Superior temporal gyrus (tissue), 1 donor: ENCODE results near the gene PLXNA1.

Experiments used
- DNase-seq: peaks from one replicate; pipeline ENCODE4 v3.0.0-alpha.2; 2016; ENCODE audit errors: extremely low spot score

PLXNA1 gene

GRCh38 chr3:126967386-126967785, 15.5 kb upstream of the PLXNA1 start:
- DNase-seq: no peak

DNA sequence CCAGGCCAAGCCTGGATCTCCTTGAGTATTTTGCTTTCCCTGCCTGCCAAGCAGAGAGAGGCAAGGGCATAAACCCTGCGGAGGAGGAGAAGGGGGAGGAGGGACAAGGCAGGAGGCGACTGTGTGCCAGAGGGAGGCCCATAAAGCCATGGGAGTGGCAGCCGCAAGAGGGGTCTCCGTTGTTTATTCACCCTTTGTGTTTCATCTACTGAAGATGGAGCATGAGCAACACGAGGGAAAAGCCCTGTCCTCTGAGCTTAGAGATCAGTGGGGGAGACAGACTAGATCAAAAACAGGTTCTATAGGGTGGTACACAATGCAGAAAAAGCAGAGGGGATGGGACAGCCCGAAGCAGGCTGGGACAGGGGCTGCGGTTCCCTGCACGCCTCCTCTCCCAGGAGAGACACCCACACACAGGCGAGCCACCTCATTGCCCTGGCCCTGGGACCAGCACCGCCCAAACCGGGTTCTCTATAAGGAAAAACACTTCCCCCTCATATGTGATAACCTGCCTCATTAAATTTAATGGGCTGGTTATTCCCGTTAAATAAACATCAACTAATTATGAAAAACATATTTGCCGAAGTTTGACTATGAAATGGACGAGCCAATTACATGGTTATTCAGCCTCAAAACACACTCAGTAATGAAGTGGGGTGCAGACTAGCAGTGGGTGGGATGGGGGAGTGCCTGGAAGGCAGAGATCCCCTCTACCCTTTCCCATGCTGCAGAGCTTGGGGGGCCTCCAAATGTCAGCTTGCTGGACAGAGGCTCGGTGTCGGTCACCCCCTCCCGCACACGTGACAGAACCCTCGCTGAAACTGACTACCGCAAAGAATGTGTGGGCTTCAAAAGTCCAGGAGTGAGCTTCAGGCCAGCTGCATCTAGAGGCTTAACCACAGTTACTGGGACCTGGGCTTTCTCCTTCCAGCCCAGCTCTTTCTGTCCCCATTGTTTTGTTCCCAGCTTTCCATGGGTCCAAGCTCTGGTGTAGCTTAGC, 14.2 kb upstream of the PLXNA1 start:
- no peak for DNase-seq

- peak; percentile 43 for DNase-seq
Observed at GRCh38 chr3:126969586-126969985, 13.3 kb upstream of the PLXNA1 start.

GRCh38 chr3:126970101-126970500, 12.8 kb upstream of the PLXNA1 start:
- DNase-seq: no peak

GRCh38 chr3:126970921-126971320, 12.0 kb upstream of the PLXNA1 start:
- DNase-seq: no peak

- no peak for DNase-seq
Observed at GRCh38 chr3:126971891-126972351, 11.0 kb upstream of the PLXNA1 start.

DNA sequence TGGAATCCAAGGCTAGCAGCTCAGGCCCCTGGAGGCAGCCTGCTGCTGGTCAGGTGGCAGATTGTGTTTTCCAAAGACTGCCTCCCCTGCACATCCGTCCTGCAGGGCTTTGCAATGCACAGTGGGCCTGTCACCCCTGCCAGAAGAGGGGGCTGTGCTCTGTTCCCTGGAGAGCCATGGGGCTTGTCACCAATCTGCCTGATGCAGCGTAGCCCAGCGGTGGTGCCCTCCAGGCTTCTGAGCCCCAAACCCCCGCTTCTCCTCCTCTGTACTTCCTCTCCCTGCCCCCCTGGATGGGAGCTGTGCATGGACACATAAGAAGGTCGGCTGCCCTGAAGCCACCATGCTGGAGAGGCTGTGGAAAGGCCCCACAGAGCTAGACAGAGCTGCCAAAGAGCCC, 10.0 kb upstream of the PLXNA1 start:
- no peak for DNase-seq

- no peak for DNase-seq
Observed at GRCh38 chr3:126973814-126974213, 9.1 kb upstream of the PLXNA1 start.

- DNase-seq: no peak
Observed at GRCh38 chr3:126974756-126975155, 8.2 kb upstream of the PLXNA1 start.

GRCh38 chr3:126976906-126977305, 6.0 kb upstream of the PLXNA1 start:
- no peak for DNase-seq

DNA sequence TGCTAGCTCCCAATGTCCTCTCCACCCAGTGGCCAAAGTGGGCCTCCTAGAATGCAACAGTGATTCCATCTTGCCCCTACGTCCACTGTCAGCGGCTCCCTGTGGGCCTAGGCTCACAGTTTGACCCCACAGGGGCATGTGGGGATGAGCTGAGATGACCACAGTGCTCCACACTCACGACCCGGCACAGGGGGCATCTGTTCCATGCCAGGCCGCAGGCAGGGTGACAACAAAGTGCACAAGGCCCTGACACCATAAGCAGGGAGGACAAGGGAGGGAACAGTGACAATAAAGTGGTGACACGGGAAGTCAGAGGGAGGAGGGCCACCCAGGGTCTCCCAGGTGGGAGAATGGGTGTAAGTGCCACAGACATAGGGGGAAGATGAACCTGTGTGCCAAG, 5.1 kb upstream of the PLXNA1 start:
- no peak for DNase-seq

GRCh38 chr3:126978291-126978690, 4.6 kb upstream of the PLXNA1 start:
- DNase-seq: no peak

- no peak for DNase-seq
Observed at GRCh38 chr3:126979046-126979628, 3.8 kb upstream of the PLXNA1 start.

DNA sequence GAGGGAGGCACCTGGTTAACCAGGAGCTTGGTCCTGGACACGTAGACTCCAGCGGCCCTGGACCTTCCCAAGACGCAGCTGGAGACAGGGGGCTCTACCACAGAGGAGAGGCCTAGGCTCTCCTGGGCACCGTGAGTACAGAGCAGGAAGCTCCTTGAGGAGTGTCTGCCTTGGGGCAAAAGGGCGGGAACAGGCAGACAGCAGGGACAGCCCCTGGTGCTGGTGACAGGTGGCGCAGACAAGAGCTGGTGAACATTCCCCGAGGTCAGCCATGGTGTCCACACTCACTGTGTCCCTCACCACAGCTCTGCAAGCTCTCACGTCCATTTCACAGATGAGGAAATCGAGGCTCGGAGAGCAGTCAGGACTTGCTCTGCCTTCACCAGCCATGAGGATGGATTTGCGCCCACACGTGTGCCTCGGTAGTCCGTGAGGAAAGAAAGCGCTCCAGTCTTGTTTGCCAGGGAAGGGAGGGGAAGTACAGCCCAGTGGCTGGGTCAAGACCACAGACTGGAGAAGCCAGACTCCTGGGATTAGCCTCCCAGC, 2.6 kb upstream of the PLXNA1 start:
- DNase-seq: no peak

GRCh38 chr3:126982126-126982470, 817 bp upstream of the PLXNA1 start:
- no peak for DNase-seq

- no peak for DNase-seq
Observed at GRCh38 chr3:126983276-126983652, 349 bp downstream of the PLXNA1 start.

DNA sequence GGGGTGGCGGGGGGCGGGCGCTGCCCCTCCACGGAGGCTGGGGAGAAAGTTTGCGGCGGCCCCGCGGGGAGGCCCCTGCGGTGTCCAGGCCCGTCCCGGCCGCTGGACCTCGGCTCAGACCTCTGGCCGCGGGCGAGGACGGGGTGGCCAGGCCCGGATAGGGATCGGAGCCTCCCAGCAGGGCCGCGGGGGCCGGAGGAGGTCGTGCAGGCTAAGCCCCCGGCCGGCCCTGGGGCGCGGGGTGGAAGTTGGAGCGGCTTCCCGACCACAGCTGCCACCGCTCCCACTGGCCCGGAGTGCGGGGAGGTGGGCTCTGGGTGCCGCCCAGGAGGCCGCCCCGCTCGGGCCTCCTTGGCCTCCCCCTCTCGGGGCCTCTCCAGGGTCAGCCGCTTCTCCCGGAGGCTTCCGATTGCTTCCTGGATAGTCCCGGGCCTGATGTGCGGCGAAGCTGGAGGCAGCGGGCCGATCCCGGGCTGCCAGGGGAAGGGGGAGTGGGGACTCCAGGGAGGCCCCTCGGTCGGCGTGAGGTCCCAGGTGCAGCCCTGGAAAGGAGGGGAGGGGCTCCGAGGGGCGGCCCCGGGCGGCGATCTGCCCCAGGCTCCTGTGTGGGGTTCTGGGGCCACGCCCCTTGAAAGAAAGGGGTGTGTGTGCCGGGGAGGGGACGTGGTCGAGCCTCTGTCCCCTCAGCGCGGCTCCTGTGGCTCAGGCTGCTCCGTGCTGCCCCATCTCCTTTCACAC, 907 bp downstream of the PLXNA1 start:
- no peak for DNase-seq

GRCh38 chr3:126984391-126985131, 1.6 kb downstream of the PLXNA1 start:
- no peak for DNase-seq

- no peak for DNase-seq
Observed at GRCh38 chr3:126985132-126985985, 2.4 kb downstream of the PLXNA1 start.

DNA sequence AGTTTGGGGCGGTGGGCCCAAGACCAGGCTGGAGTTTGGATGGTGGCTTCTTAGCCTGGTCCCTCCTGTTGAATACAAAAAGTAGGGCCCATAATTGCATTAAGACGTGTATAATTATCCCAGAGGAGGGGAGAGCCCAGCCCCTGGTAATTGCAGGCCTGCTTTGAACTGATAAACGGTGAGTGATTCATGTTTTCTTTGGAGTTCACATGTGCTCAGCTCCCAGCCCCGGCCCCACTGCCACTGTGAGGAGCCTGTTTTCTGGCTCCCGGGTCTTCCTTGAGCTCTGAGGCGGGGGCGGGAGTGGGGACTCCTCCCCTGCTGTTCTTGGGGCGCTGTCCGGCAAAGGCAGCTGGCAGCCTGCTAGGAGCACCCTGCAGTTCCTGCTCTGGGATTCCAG, 3.1 kb downstream of the PLXNA1 start:
- no peak for DNase-seq

DNA sequence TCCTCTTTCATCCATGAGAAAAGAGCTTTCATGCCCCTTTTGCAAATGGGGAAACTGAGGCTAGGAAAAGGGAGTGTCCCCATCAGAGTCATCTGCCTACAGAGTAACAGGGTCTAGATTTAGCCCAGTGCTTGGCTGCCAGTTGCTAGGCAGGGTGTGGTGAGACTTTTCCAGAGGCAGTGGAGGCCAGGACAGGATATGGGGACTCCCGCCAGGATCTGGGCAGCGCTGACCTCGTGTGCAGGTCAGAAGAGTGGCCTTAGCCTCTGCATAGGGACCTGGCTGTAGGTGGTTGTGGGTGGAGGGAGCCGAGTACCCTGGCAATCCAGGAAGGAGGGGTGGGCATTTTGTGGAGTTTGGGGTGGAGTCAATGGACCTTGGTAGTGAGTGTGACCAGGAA, 4.2 kb downstream of the PLXNA1 start:
- DNase-seq: no peak
